ENCODE data around the gene UPF2. TPM values are rescaled to one million over a fixed set of nuclear protein-coding genes. Genes with fewer than 3 reads are reported as not detected.

Gene UPF2
- total RNA-seq, 4 donors from 2014 or later: 16.5 to 28.6 (median 23.1) TPM

DNA sequence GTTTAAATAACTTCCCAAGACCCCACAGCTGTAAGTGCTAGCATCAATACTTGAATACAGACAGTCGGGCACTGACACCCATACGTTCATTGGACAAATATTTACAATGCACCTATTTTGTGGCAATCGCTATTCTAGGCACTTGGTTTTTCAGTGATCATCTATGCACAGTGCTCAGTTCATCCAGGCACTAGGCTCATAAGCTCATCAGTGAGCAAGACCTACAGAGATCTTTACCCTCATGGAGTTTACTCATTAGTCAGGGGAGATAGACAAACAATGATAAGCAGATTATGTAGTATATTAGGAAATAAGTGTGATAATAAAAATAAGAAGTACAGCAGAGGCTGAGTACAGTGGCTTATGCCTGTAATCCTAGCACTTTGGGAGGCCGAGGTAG lies 18.5 kb upstream of the UPF2 start:
- Histone ChIP-seq H3K27me3 (no peaks in the 10 kb centered on the region), H3K4me3 (no peak overlapping the region), H3K27ac (no peak overlapping the region), H3K36me3 (no peaks in the 10 kb centered on the region), H3K4me1 (no peaks in the 10 kb centered on the region), H3K9me3 (no peaks in the 10 kb centered on the region)
- DNase-seq: no peak
- in situ Hi-C loops (cut with MboI; ENCODE audit: low pct_ligation_motif_present in 1 of 4, low pct_unique_long_range_greater_than_20kb in 1 of 4, low sequenced_read_pairs in 3 of 4): no loop called here
- intact Hi-C loops (cut with DNase I; ENCODE audit: low total_unique reads): no loop called here
- WGBS, 2 donors (ENCODE audit: low coverage in 1 of 2): 72 to 90% methylated on average over 4 of the region's 4 CpGs
- TF ChIP-seq POLR2A (IDR thresholded peaks at IDR 0.05): no peak
- TF ChIP-seq, protein P1, sequence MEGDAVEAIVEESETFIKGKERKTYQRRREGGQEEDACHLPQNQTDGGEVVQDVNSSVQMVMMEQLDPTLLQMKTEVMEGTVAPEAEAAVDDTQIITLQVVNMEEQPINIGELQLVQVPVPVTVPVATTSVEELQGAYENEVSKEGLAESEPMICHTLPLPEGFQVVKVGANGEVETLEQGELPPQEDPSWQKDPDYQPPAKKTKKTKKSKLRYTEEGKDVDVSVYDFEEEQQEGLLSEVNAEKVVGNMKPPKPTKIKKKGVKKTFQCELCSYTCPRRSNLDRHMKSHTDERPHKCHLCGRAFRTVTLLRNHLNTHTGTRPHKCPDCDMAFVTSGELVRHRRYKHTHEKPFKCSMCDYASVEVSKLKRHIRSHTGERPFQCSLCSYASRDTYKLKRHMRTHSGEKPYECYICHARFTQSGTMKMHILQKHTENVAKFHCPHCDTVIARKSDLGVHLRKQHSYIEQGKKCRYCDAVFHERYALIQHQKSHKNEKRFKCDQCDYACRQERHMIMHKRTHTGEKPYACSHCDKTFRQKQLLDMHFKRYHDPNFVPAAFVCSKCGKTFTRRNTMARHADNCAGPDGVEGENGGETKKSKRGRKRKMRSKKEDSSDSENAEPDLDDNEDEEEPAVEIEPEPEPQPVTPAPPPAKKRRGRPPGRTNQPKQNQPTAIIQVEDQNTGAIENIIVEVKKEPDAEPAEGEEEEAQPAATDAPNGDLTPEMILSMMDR (IDR thresholded peaks at IDR 0.05): no peak

DNA sequence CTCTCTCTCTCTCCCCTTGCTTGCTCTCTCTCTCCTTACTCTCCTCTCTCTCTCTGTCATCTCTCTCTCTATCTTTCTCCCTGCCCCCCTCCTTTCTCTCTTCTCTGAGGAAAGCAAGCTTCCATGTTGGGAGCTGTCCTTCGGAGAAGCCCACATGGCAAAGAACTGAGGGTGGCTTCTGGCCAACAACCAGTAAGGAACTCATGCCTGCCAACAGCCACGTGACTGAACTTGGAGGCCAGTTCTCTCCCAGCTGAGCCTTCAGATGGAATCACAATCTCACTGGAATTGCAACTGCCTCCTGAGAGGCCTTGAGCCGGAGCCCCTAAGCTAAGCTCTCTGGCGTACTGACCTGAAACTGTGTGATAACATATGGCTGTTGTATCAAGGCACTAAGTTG lies 14.1 kb upstream of the UPF2 start:
- no peak for DNase-seq
- H3K4me1 ChIP-seq: peaks cover 0 to 5% (median 1%) of the 10 kb centered on the region in 4 donors
- no peaks in the 10 kb centered on the region for H3K9me3 ChIP-seq
- H3K27ac ChIP-seq: no peak overlapping the region
- no peaks in the 10 kb centered on the region for H3K27me3 ChIP-seq
- WGBS, 2 donors (ENCODE audit: low coverage in 1 of 2): 66% methylated on average over 4 of the region's 4 CpGs; no CpG with 5 or more reads in 1 of the 2 donors
- in situ Hi-C loops (cut with MboI; ENCODE audit: low pct_ligation_motif_present in 1 of 4, low pct_unique_long_range_greater_than_20kb in 1 of 4, low sequenced_read_pairs in 3 of 4): no loop called here
- no peak overlapping the region for H3K4me3 ChIP-seq
- intact Hi-C loops (cut with DNase I; ENCODE audit: low total_unique reads): no loop called here
- no peaks in the 10 kb centered on the region for H3K36me3 ChIP-seq
- no peak for TF ChIP-seq POLR2AphosphoS5 (IDR thresholded peaks at IDR 0.05)
- TF ChIP-seq EP300 (IDR thresholded peaks at IDR 0.05; ENCODE audit: low read depth): no peak
- TF ChIP-seq POLR2A (IDR thresholded peaks at IDR 0.05): no peak
- TF ChIP-seq, protein P1 (IDR thresholded peaks at IDR 0.05): no peak

DNA sequence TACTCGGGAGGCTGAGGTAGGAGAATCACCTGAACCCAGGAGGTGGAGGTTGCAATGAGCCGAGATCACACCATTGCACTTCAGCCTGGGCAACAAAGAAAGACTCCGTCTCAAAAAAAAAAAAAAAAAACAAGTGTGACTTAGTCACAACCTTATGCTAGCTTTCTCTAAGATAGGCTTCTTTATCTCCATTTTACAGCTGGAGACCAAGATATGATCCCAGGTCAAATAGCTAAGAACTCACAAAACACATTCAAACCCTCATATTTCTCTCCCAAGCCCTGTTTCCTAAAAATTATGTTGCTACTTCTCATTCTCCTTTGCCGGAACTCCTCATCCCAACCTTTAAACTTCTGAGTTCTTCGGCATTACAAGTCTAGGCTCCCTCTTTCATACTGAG lies 13.1 kb upstream of the UPF2 start:
- intact Hi-C loops (cut with DNase I; ENCODE audit: low total_unique reads) (no loop called here), in situ Hi-C loops (cut with MboI; ENCODE audit: low pct_ligation_motif_present in 1 of 4, low pct_unique_long_range_greater_than_20kb in 1 of 4, low sequenced_read_pairs in 3 of 4) (no loop called here)
- Histone ChIP-seq H3K4me3 (no peak overlapping the region), H3K27ac (no peak overlapping the region), H3K4me1 (peaks cover 0 to 5% (median 1%) of the 10 kb centered on the region in 4 donors), H3K9me3 (no peaks in the 10 kb centered on the region), H3K27me3 (no peaks in the 10 kb centered on the region), H3K36me3 (no peaks in the 10 kb centered on the region)
- 91 to 94% methylated on average over 4 to 5 of the region's 5 CpGs for whole genome bisulfite sequencing, 2 donors (ENCODE audit: low coverage in 1 of 2)
- no peak for DNase-seq
- TF ChIP-seq, protein P1 (IDR thresholded peaks at IDR 0.05): no peak
- TF ChIP-seq EP300 (IDR thresholded peaks at IDR 0.05; ENCODE audit: low read depth) (no peak), POLR2AphosphoS5 (IDR thresholded peaks at IDR 0.05) (no peak), POLR2A (IDR thresholded peaks at IDR 0.05) (no peak)

DNA sequence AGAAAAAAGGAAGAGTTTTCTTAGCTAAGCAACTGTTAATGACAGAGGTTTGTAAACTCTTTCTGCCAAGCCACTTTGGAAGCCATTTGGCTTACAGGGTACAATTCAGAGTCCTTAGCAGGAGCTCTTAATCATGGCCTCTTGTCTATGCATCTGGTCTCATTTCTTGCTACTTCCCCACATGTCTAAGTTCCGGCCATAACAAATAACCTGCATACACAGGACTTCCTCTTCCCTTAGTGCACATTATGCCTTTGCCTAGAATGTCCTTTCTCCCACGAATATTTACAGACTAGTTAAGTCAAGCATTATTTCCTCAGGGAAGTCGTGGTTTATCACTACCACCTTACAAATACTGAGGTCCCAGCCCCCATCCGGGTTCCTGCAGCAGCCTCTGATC lies 8.6 kb upstream of the UPF2 start:
- Histone ChIP-seq H3K4me1 (peaks cover 0 to 5% (median 1%) of the 10 kb centered on the region in 4 donors), H3K27me3 (no peaks in the 10 kb centered on the region), H3K27ac (no peak overlapping the region), H3K9me3 (no peaks in the 10 kb centered on the region), H3K36me3 (no peaks in the 10 kb centered on the region), H3K4me3 (no peak overlapping the region)
- TF ChIP-seq POLR2A (IDR thresholded peaks at IDR 0.05) (no peak), EP300 (IDR thresholded peaks at IDR 0.05; ENCODE audit: low read depth) (no peak), POLR2AphosphoS5 (IDR thresholded peaks at IDR 0.05) (no peak)
- TF ChIP-seq, protein P1 (IDR thresholded peaks at IDR 0.05): no peak
- DNase-seq: no peak
- in situ Hi-C loops (cut with MboI; ENCODE audit: low pct_ligation_motif_present in 1 of 4, low pct_unique_long_range_greater_than_20kb in 1 of 4, low sequenced_read_pairs in 3 of 4) (no loop called here), intact Hi-C loops (cut with DNase I; ENCODE audit: low total_unique reads) (no loop called here)
- WGBS, 2 donors (ENCODE audit: low coverage in 1 of 2): 60 to 73% methylated on average over 4 of the region's 4 CpGs

Measured in transverse colon (tissue), 4 donors.